SK-N-SH (cell line): ENCODE results near the gene DDX31. TPM values are rescaled to one million over a fixed set of nuclear protein-coding genes. Genes with fewer than 3 reads are reported as not detected.

Experiments used
- CTCF ChIA-PET: fragments of 300-600, 350-600 bp; formaldehyde crosslinking; extraction: SDS; loops from one replicate; lab custom pipeline; 2021; lab: Yijun Ruan, JAX
- POLR2A ChIA-PET: fragments of 350-600 bp; sonication (Branson Sonifier 250); formaldehyde crosslinking; extraction: SDS; loops from one replicate; lab custom pipeline; 2020; ENCODE audit warnings: antibody characterized with exemption, inconsistent platforms; lab: Yijun Ruan, JAX
- DNase-seq: peaks from one replicate; pipeline ENCODE4 v3.0.0; 2012
- H2AFZ ChIP-seq: fragments of 200-600 bp; sonication (generic); 2 replicates; pipeline ENCODE4 v1.8.1; 2016; ENCODE audit warnings: antibody characterized with exemption, mild to moderate bottlenecking, low read depth
- H3F3A ChIP-seq: fragments of 200-600 bp; sonication (generic); replicated peaks from 2 replicates; pipeline ENCODE3; 2016; ENCODE audit warnings: antibody characterized with exemption, mild to moderate bottlenecking; ENCODE audit not compliant: insufficient read depth
- H3K27ac ChIP-seq, 2 experiments: fragments of 200-500 bp in 1 of 2; fragments of 200-600 bp in 1 of 2; sonication (Bioruptor generic) in 1 of 2; sonication (generic), shearing (Covaris generic) in 1 of 2; 2 replicates each; pipeline versions ENCODE4 v1.5.1 to v1.6.1; 2014 to 2016; ENCODE audit warnings: low read depth in 2 of 2, inconsistent platforms in 1 of 2, low read length in 1 of 2, mild to moderate bottlenecking in 1 of 2, mixed read lengths in 1 of 2
- H3K27me3 ChIP-seq: fragments of 200-600 bp; sonication (generic), shearing (Covaris generic); 2 replicates; pipeline ENCODE4 v1.6.1; 2016; ENCODE audit warnings: mixed run types; ENCODE audit not compliant: insufficient read depth
- H3K36me3 ChIP-seq, 2 experiments: fragments of 200-500 bp in 1 of 2; fragments of 200-600 bp in 1 of 2; sonication (Bioruptor generic) in 1 of 2; sonication (generic) in 1 of 2; replicated peaks in 1 of 2; 2 replicates each; pipeline versions ENCODE3 to v1.5.1; 2014 to 2016; ENCODE audit warnings: low read length in 1 of 2, mild to moderate bottlenecking in 1 of 2; ENCODE audit not compliant: insufficient read depth in 2 of 2, control insufficient read depth in 1 of 2
- H3K4me1 ChIP-seq, 2 experiments: fragments of 200-500 bp in 1 of 2; fragments of 200-600 bp in 1 of 2; sonication (Bioruptor generic) in 1 of 2; sonication (generic), shearing (Covaris generic) in 1 of 2; 2 replicates each; pipeline versions ENCODE4 v1.5.1 to v1.6.1; 2014 to 2016; ENCODE audit warnings: low read depth in 1 of 2, low read length in 1 of 2, mixed run types in 1 of 2; ENCODE audit not compliant: insufficient read depth in 2 of 2, control insufficient read depth in 1 of 2
- H3K4me2 ChIP-seq: fragments of 200-600 bp; sonication (generic), shearing (Covaris generic); 2 replicates; pipeline ENCODE4 v1.6.1; 2017; ENCODE audit warnings: mixed run types
- H3K4me3 ChIP-seq, 2 experiments: fragments of 200-500 bp in 1 of 2; fragments of 200-600 bp in 1 of 2; sonication (Bioruptor generic) in 1 of 2; sonication (generic), shearing (Covaris generic) in 1 of 2; 2 replicates each; pipeline versions ENCODE4 v1.5.1 to v1.8.1; 2014 to 2016; ENCODE audit warnings: low read depth in 2 of 2, inconsistent platforms in 1 of 2, low read length in 1 of 2, mild to moderate bottlenecking in 1 of 2, mixed read lengths in 1 of 2, moderate library complexity in 1 of 2
- H3K79me2 ChIP-seq: fragments of 200-600 bp; sonication (generic); 2 replicates; pipeline ENCODE4 v1.8.1; 2017; ENCODE audit warnings: mild to moderate bottlenecking; ENCODE audit not compliant: insufficient read depth
- H3K9ac ChIP-seq: fragments of 200-600 bp; sonication (generic); 2 replicates; pipeline ENCODE4 v1.6.1; 2017; ENCODE audit warnings: mixed run types
- H3K9me2 ChIP-seq: fragments of 200-600 bp; sonication (generic); 2 replicates; pipeline ENCODE4 v1.6.1; 2017; ENCODE audit warnings: mixed run types
- H3K9me3 ChIP-seq: fragments of 200-600 bp; sonication (generic); 2 replicates; pipeline ENCODE4 v1.6.1; 2017; ENCODE audit warnings: mixed run types, mild to moderate bottlenecking, moderate library complexity
- H4K20me1 ChIP-seq: fragments of 200-600 bp; sonication (generic); 2 replicates; pipeline ENCODE4 v1.6.1; 2017; ENCODE audit warnings: mild to moderate bottlenecking, mixed run types; ENCODE audit not compliant: insufficient read depth
- CHD2 ChIP-seq: fragments of 150-350 bp; IDR thresholded peaks from 2 replicates; pipeline ENCODE4 v1.6.1; 2018; ENCODE audit warnings: low read length; ENCODE audit not compliant: partially characterized antibody
- EP300 ChIP-seq, 2 experiments: IDR thresholded peaks; 2 replicates each; pipeline versions ENCODE4 v1.4.0 to v1.6.1; 2012; ENCODE audit warnings: borderline replicate concordance in 1 of 2, low read depth in 1 of 2, low read length in 1 of 2
- EZH2phosphoT487 ChIP-seq: fragments of 200-600 bp; sonication (generic); IDR thresholded peaks from 2 replicates; pipeline ENCODE4 v1.6.1; 2017; ENCODE audit warnings: low read depth, mixed run types, mild to moderate bottlenecking, antibody characterized with exemption, moderate library complexity, borderline replicate concordance
- FOSL2 ChIP-seq: IDR thresholded peaks from 2 replicates; pipeline ENCODE4 v1.4.0; 2012; ENCODE audit warnings: low read depth, mild to moderate bottlenecking, moderate library complexity, borderline replicate concordance
- GABPA ChIP-seq: IDR thresholded peaks from 2 replicates; pipeline ENCODE4 v1.4.0; 2012; ENCODE audit warnings: low read depth, mild to moderate bottlenecking
- JUND ChIP-seq: IDR thresholded peaks from 2 replicates; pipeline ENCODE4 v1.4.0; 2012
- NRF1 ChIP-seq: IDR thresholded peaks from 2 replicates; pipeline ENCODE4 v1.6.1; 2012; ENCODE audit warnings: low read depth, mild to moderate bottlenecking, low read length
- RCOR1 ChIP-seq: fragments of 150-350 bp; IDR thresholded peaks from 2 replicates; pipeline ENCODE4 v1.6.1; 2017; ENCODE audit warnings: antibody characterized with exemption, low read length
- RXRA ChIP-seq: IDR thresholded peaks from 2 replicates; pipeline ENCODE4 v1.4.0; 2012; ENCODE audit warnings: low read depth, mild to moderate bottlenecking, borderline replicate concordance
- SMC3 ChIP-seq: IDR thresholded peaks from 2 replicates; pipeline ENCODE4 v1.6.1; 2012; ENCODE audit warnings: low read depth, low read length, improper control_type of control experiment
- TAF1 ChIP-seq: IDR thresholded peaks from 2 replicates; pipeline ENCODE4 v1.6.1; 2012; ENCODE audit warnings: low read depth, mild to moderate bottlenecking, low read length, moderate library complexity, borderline replicate concordance
- YY1 ChIP-seq: IDR thresholded peaks from 2 replicates; pipeline ENCODE4 v1.4.0; 2012; ENCODE audit warnings: low read depth, mild to moderate bottlenecking
- WGBS: methylation state at CpG from one replicate; pipeline ENCODE4 v1.1.6; 2017; ENCODE audit warnings: low lambda C conversion rate; 5-methylcytosine and 5-hydroxymethylcytosine counted together
- polyA plus RNA-seq, 3 experiments: library from polyadenylated mRNA; depleted of rRNA; stranded (reverse); fragments of >200 nt; gene quantifications; 2 replicates each; pipeline ENCODE4 v1.2.3, GENCODE V29; 2012
- TF ChIP-seq, protein P1 (sequence below): IDR thresholded peaks from 2 replicates; pipeline ENCODE4; 2012
- TF ChIP-seq, protein P2 (sequence below): IDR thresholded peaks from 2 replicates; pipeline ENCODE4 v1.6.1; 2012; ENCODE audit warnings: mild to moderate bottlenecking, low read depth, low read length, moderate library complexity
- TF ChIP-seq, protein P3 (sequence below): IDR thresholded peaks from 2 replicates; pipeline ENCODE4 v1.4.0; 2012; ENCODE audit warnings: low read depth
- TF ChIP-seq, protein P4 (sequence below): IDR thresholded peaks from 2 replicates; pipeline ENCODE4 v1.4.0; 2012; ENCODE audit warnings: low read depth, borderline replicate concordance
- TF ChIP-seq, protein P5 (sequence below): IDR thresholded peaks from 2 replicates; pipeline ENCODE4 v1.4.0; 2012; ENCODE audit warnings: low read depth, borderline replicate concordance
- TF ChIP-seq, protein P6 (sequence below): fragments of 150-350 bp; IDR thresholded peaks from 2 replicates; pipeline ENCODE4 v1.6.1; 2016; ENCODE audit warnings: mild to moderate bottlenecking, low read depth, low read length
- TF ChIP-seq, protein P7 (sequence below): fragments of 200-600 bp; sonication (generic); IDR thresholded peaks from 2 replicates; pipeline ENCODE4 v1.6.1; 2017; ENCODE audit warnings: antibody characterized with exemption, mild to moderate bottlenecking, moderate library complexity
- TF ChIP-seq, protein P8 (sequence below): fragments of 150-350 bp; IDR thresholded peaks from 2 replicates; pipeline ENCODE4 v1.6.1; 2017; ENCODE audit warnings: antibody characterized with exemption, low read length, low read depth, borderline replicate concordance

Gene DDX31
- polyA plus RNA-seq, 1 of the 3 experiments (the other 2 are of a cell fraction), result 13.9 TPM

DNA sequence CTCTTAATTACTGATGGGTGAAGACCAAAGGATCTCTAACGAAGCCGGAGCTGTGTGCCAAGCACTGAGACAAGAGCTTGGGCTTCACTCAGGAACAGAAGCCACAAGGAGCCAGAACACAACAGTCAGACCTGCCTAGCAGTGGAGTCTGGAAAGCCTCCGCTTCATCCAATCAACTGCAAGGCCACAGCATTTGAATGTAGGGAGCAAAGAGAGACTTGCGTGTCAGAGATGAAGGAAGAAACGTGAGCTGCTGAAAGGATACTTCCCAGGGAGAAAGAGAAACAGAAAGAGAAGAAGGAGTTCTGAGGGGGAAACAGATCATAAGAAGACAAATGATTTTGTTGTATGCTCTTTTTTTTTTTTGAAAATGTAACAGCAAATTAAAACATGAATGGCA is 43.5 kb downstream of the DDX31 start:
- Histone ChIP-seq H3K9me2 (no peaks in the 10 kb centered on the region), H3K4me2 (no peak overlapping the region), H3K79me2 (no peaks in the 10 kb centered on the region), H3F3A (no peaks in the 10 kb centered on the region), H3K9me3 (no peaks in the 10 kb centered on the region), H2AFZ (no peak overlapping the region), H4K20me1 (no peaks in the 10 kb centered on the region), H3K36me3 (peaks cover 47 to 75% of the 10 kb centered on the region in 2 experiments), H3K27ac (no peak overlapping the region), H3K27me3 (no peaks in the 10 kb centered on the region), H3K9ac (no peak overlapping the region), H3K4me1 (no peaks in the 10 kb centered on the region; a peak in 1 of 4 replicates), H3K4me3 (no peak overlapping the region)
- WGBS, result 95% methylated on average over 5 of the region's 5 CpGs
- POLR2A ChIA-PET, result no interaction called here
- DNase-seq, result no peak
- CTCF ChIA-PET, result interaction anchor here (0.7 kb wide), 2 partner anchors 181 to 212 kb away, joined by 3 to 4 read pairs; no protein-coding TSS in a partner anchor
- TF ChIP-seq, protein P1, sequence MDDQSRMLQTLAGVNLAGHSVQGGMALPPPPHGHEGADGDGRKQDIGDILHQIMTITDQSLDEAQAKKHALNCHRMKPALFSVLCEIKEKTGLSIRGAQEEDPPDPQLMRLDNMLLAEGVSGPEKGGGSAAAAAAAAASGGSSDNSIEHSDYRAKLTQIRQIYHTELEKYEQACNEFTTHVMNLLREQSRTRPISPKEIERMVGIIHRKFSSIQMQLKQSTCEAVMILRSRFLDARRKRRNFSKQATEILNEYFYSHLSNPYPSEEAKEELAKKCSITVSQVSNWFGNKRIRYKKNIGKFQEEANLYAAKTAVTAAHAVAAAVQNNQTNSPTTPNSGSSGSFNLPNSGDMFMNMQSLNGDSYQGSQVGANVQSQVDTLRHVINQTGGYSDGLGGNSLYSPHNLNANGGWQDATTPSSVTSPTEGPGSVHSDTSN, result no peak
- TF ChIP-seq JUND (no peak), RCOR1 (no peak), NRF1 (no peak), EZH2phosphoT487 (no peak), TAF1 (no peak), CHD2 (no peak), SMC3 (no peak), FOSL2 (no peak), RXRA (no peak), YY1 (no peak), EP300 (IDR thresholded peaks at IDR 0.05; ENCODE audit: borderline replicate concordance in 1 of 2, low read depth in 1 of 2, low read length in 1 of 2) (no peak), GABPA (no peak)
- TF ChIP-seq, protein P2, sequence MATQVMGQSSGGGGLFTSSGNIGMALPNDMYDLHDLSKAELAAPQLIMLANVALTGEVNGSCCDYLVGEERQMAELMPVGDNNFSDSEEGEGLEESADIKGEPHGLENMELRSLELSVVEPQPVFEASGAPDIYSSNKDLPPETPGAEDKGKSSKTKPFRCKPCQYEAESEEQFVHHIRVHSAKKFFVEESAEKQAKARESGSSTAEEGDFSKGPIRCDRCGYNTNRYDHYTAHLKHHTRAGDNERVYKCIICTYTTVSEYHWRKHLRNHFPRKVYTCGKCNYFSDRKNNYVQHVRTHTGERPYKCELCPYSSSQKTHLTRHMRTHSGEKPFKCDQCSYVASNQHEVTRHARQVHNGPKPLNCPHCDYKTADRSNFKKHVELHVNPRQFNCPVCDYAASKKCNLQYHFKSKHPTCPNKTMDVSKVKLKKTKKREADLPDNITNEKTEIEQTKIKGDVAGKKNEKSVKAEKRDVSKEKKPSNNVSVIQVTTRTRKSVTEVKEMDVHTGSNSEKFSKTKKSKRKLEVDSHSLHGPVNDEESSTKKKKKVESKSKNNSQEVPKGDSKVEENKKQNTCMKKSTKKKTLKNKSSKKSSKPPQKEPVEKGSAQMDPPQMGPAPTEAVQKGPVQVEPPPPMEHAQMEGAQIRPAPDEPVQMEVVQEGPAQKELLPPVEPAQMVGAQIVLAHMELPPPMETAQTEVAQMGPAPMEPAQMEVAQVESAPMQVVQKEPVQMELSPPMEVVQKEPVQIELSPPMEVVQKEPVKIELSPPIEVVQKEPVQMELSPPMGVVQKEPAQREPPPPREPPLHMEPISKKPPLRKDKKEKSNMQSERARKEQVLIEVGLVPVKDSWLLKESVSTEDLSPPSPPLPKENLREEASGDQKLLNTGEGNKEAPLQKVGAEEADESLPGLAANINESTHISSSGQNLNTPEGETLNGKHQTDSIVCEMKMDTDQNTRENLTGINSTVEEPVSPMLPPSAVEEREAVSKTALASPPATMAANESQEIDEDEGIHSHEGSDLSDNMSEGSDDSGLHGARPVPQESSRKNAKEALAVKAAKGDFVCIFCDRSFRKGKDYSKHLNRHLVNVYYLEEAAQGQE, result no peak
- TF ChIP-seq, protein P3, sequence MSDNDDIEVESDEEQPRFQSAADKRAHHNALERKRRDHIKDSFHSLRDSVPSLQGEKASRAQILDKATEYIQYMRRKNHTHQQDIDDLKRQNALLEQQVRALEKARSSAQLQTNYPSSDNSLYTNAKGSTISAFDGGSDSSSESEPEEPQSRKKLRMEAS, result no peak
- TF ChIP-seq, protein P4, sequence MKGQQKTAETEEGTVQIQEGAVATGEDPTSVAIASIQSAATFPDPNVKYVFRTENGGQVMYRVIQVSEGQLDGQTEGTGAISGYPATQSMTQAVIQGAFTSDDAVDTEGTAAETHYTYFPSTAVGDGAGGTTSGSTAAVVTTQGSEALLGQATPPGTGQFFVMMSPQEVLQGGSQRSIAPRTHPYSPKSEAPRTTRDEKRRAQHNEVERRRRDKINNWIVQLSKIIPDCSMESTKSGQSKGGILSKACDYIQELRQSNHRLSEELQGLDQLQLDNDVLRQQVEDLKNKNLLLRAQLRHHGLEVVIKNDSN, result no peak
- TF ChIP-seq, protein P5, sequence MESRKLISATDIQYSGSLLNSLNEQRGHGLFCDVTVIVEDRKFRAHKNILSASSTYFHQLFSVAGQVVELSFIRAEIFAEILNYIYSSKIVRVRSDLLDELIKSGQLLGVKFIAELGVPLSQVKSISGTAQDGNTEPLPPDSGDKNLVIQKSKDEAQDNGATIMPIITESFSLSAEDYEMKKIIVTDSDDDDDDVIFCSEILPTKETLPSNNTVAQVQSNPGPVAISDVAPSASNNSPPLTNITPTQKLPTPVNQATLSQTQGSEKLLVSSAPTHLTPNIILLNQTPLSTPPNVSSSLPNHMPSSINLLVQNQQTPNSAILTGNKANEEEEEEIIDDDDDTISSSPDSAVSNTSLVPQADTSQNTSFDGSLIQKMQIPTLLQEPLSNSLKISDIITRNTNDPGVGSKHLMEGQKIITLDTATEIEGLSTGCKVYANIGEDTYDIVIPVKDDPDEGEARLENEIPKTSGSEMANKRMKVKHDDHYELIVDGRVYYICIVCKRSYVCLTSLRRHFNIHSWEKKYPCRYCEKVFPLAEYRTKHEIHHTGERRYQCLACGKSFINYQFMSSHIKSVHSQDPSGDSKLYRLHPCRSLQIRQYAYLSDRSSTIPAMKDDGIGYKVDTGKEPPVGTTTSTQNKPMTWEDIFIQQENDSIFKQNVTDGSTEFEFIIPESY, result no peak
- TF ChIP-seq, protein P6, sequence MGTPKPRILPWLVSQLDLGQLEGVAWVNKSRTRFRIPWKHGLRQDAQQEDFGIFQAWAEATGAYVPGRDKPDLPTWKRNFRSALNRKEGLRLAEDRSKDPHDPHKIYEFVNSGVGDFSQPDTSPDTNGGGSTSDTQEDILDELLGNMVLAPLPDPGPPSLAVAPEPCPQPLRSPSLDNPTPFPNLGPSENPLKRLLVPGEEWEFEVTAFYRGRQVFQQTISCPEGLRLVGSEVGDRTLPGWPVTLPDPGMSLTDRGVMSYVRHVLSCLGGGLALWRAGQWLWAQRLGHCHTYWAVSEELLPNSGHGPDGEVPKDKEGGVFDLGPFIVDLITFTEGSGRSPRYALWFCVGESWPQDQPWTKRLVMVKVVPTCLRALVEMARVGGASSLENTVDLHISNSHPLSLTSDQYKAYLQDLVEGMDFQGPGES, result no peak
- TF ChIP-seq, protein P7, sequence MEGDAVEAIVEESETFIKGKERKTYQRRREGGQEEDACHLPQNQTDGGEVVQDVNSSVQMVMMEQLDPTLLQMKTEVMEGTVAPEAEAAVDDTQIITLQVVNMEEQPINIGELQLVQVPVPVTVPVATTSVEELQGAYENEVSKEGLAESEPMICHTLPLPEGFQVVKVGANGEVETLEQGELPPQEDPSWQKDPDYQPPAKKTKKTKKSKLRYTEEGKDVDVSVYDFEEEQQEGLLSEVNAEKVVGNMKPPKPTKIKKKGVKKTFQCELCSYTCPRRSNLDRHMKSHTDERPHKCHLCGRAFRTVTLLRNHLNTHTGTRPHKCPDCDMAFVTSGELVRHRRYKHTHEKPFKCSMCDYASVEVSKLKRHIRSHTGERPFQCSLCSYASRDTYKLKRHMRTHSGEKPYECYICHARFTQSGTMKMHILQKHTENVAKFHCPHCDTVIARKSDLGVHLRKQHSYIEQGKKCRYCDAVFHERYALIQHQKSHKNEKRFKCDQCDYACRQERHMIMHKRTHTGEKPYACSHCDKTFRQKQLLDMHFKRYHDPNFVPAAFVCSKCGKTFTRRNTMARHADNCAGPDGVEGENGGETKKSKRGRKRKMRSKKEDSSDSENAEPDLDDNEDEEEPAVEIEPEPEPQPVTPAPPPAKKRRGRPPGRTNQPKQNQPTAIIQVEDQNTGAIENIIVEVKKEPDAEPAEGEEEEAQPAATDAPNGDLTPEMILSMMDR, result no peak
- TF ChIP-seq, protein P8, sequence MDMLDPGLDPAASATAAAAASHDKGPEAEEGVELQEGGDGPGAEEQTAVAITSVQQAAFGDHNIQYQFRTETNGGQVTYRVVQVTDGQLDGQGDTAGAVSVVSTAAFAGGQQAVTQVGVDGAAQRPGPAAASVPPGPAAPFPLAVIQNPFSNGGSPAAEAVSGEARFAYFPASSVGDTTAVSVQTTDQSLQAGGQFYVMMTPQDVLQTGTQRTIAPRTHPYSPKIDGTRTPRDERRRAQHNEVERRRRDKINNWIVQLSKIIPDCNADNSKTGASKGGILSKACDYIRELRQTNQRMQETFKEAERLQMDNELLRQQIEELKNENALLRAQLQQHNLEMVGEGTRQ, result no peak
